H7 (cell line): Measurements from ENCODE around the gene RYR1. TPM values are rescaled to one million over a fixed set of nuclear protein-coding genes. Genes with fewer than 3 reads are reported as not detected.
A peak's percentile ranks its signal among the peaks of the same experiment; 100 is the strongest.
"Not testable (repeated sequence)": the region's sequence is repeated elsewhere in the genome, so short reads cannot be mapped to it uniquely, and the experiment has no call there.

Source experiments
- DNase-seq: peaks from one replicate; pipeline ENCODE4 v3.0.0; 2012
- H3K27me3 ChIP-seq: 2 replicates; pipeline ENCODE4 v1.6.0; 2011; ENCODE audit warnings: mild to moderate bottlenecking, low read length; ENCODE audit not compliant: control insufficient read depth, insufficient read depth
- H3K36me3 ChIP-seq: replicated peaks from 2 replicates; pipeline ENCODE4 v1.5.1; 2011; ENCODE audit warnings: low read length; ENCODE audit not compliant: control insufficient read depth, insufficient read depth
- H3K4me3 ChIP-seq: 2 replicates; pipeline ENCODE4 v1.5.1; 2011; ENCODE audit warnings: low read depth, mild to moderate bottlenecking, control low read depth, low read length, moderate library complexity; ENCODE audit not compliant: insufficient read depth
- total RNA-seq: library from RNA; depleted of rRNA; stranded (reverse); fragments of >200 nt; shearing (Covaris generic); gene quantifications from 2 replicates; pipeline ENCODE4 v1.2.3, GENCODE V29; 2014

Gene RYR1
- total RNA-seq, 1 experiment from 2014 or later, result 17.9 TPM

DNA sequence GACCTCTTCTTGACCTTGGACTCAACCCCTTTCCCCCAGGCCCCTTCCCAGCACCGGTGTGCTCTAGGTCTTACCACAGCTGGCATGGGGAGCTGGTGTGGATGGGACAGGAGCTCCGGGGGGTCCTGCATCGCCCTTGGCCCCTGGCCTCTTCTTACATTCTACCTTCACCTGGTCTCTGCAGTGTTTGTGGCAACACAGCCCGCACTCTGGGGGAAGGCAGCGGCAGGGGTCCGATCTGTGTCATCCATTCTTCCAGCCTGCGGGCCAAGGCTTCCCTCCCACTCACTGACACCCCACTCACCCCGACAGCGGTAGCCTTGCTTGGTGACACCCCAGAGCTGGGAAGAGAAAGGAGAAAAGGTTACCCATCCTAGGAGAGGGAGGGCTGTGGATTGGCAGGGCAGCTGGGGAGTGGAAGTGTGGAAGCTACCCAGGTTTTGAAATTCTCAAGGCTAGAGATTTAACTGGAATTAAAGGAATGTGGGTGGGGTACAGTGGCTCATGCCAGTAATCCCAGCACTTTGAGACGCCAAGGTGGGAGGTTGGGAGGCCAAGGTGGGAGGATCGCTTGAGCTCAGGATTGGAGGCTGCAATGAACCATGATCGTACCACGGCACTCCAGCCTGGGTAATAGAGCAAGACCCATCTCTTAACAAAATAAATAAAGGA is 22.3 kb upstream of the RYR1 start:
- Histone ChIP-seq H3K4me3 (no peak overlapping the region), H3K36me3 (no peaks in the 10 kb centered on the region; the same call in 1 of the 2 replicates), H3K27me3 (no peaks in the 10 kb centered on the region)
- DNase-seq, result no peak

DNA sequence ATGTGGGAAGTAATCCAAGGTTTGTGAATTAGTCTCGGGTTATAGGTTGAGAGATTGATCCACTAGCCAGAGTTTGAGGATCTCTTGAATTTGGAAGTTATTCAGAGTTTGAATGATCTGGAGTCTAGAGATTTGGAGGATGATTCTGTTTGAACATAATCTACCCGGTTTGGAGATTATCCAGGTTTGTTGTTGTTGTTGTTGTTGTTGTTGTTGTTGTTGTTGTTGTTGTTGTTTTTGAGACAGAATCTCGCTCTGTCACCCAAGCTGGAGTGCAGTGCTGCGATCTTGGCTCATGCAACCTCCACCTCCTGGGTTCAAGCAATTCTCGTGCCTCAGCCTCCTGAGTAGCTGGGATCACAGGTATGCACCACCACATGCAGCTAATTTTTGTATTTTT is 21.6 kb upstream of the RYR1 start:
- not testable (repeated sequence) for DNase-seq, H3K36me3 ChIP-seq, H3K27me3 ChIP-seq, H3K4me3 ChIP-seq

DNA sequence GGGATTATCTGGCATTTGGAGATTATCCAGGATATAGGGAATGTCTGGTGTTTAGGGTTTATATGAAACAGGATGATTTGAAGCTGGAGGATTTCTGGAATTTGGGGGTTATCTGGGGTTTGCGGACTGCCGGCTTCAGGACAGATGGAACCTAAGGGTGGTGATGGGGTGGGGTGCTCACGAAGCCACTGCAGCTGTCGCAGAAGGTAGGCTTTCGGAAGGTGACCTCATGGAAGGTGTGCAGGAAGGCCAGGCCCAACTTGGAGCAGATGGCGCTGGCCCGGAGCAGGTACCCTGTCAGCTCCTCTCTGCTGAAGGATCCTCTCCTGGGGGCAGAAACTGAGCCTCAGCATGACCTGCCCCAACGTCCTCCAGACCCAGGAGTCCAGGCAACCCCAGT is 21.0 kb upstream of the RYR1 start:
- Histone ChIP-seq H3K36me3 (no peaks in the 10 kb centered on the region), H3K27me3 (no peaks in the 10 kb centered on the region; the same call in 1 of the 2 replicates), H3K4me3 (no peak overlapping the region)
- DNase-seq, result no peak

DNA sequence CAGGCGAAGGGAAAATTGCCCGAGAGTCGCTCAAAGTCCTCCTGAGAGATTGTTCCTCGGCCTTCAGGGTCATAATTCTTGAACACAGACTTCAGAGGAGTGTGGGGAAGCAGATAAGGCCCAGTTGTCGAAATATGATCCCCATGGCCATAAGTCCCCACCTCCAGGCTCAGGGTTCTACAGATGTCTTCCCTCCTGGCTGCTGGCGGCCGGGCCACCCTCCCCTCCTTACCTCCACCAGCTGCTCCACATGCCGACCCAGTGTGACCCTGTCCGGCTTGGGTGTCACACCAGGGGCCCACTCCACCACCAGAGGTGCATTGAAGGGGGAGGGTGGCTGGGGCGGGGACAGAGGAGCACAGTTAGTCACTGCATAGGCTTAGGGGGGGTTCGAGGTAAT is 20.5 kb upstream of the RYR1 start:
- Histone ChIP-seq H3K36me3 (no peaks in the 10 kb centered on the region), H3K27me3 (no peaks in the 10 kb centered on the region; the same call in 1 of the 2 replicates), H3K4me3 (no peak overlapping the region)
- DNase-seq, result no peak

DNA sequence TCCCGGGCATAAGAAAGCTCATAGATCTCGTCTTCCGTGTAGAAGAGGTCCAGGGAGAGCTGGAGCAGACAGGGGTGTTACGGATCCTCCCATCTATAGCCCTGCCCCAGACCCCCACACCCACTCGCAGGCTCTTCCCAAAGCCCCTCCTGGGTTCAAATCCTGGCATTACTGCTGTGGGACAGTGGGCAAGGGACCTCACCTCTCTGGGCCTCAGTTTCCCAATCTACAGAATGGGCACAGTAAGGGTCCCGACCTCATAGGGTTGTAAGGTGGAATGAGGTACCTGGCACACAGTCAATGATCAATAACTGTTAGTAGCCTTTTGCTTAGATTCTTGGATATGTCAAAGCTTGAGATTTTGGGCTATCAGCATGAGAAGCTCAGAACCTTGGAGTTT is 20.1 kb upstream of the RYR1 start:
- Histone ChIP-seq H3K36me3 (no peaks in the 10 kb centered on the region), H3K27me3 (peaks cover 2% of the 10 kb centered on the region; the same call in 1 of the 2 replicates), H3K4me3 (no peak overlapping the region)
- DNase-seq, result no peak

DNA sequence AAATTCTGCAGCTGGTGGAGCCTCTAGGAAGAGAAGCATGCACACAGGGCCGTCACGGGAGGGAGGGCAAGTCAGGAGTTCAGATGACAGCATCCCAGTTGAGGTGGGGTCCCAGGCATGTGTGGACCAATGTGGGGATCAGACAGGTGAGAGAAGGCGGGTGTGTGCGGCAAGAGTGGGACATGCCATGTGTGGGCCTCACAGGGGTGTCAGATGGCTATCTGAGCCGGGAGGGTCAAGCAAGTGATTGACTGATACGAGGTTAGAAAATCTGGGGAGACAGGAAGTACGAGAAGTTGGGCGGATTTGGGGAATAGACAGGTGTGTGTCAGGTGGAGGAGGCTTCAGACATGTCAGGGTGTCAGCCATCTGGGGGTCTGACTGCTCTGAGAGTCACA is 16.3 kb upstream of the RYR1 start:
- H3K27me3 ChIP-seq, result peaks cover 7% of the 10 kb centered on the region; the same call in 1 of the 2 replicates
- H3K36me3 ChIP-seq, result no peaks in the 10 kb centered on the region
- peak; percentile 26 for DNase-seq
- peak overlapping the region; percentile 54; the same call in 1 of the 2 replicates for H3K4me3 ChIP-seq

DNA sequence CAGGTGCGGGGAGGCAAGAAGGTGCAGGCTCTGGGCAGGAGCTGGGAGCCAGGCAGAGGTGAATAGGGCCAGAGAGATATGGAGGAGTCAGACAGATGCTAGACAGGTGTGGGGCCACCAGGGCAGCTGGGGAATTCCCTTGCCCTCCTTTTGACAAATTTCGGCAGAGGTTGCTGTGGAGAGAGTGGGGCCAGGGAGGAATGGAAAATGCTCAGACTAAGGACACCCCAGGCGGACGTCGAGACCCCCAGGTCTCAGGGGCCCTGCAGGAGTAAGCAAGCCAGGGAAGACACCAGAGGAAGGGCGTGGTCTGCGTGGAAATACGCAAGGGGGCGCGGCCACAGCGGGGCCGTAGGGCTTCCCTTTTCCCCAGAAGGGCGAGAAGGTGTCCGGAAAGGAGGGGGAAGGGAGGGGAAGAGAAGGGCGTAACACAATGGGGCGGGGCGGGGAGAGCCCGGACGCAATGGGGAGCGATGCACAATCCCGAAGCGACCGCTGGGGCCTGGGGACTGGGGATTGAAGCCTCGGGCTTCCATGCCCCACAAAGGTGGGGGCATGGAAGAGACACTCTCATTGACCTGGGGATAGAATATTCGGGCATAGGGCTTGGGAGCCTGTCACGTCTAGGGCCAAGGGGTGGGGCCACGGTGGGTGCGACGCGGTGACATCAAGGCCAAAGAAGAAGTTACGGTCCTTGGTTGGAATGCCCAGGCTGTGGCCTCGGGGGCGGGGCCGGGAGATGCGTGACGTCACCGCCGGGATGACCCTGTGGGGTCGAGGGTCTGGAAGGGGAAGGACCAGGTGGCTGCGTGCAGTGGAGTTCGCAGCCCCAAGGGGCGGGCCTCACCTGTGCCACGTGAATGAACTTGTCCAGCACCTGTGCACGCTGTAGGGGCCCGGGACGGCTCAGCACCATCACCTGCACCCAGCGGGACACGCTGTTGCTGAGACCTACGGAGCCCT is 15.7 kb upstream of the RYR1 start:
- peak overlapping the region; percentile 54 for H3K4me3 ChIP-seq
- H3K27me3 ChIP-seq, result peaks cover 7% of the 10 kb centered on the region; the same call in 1 of the 2 replicates
- peak; percentile 96 for DNase-seq
- no peaks in the 10 kb centered on the region for H3K36me3 ChIP-seq

DNA sequence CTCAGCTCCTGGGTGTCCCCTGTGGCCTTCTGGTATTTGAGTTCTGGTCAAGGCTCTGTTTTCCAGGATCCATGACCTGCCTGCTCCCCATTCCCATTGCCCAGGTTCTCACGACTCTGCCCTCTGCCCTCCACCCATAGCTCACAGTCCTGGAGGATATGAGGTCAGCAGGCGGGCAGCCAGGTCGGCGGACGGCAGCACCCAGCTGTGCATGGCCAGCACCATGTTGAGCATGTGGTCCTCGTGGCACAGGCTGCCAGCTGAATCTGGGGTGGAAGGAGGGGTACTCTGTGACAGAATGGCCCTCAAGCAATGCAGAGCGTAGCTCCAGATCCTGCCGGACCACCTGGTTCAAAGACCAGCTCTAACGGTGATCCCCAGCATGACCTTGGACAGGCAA is 12.6 kb upstream of the RYR1 start:
- H3K36me3 ChIP-seq, result no peaks in the 10 kb centered on the region
- no peak overlapping the region for H3K4me3 ChIP-seq
- peak; percentile 32 for DNase-seq
- H3K27me3 ChIP-seq, result peaks cover 7% of the 10 kb centered on the region; the same call in 1 of the 2 replicates

DNA sequence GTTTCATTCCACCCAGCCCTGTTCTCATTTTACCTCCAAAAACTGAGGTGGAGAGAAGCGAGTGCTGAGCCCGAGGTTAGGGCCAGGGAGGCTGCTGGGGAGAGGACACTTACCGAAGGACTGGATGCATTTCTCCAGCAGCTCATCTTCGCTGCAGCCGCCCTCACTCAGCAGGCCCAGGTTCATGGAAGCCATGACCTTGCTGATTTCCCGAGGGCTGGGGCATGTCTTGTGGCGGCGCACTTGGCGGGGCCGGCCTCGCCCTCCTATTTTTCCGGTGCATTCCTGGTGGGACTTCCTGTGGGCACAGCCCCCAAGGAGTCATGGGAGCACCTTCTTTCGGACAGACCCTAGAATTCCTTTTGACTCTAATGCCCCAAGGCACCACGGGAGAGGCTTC is 11.6 kb upstream of the RYR1 start:
- Histone ChIP-seq H3K4me3 (no peak overlapping the region), H3K27me3 (peaks cover 7% of the 10 kb centered on the region; the same call in 1 of the 2 replicates), H3K36me3 (no peaks in the 10 kb centered on the region)
- peak; percentile 55 for DNase-seq

DNA sequence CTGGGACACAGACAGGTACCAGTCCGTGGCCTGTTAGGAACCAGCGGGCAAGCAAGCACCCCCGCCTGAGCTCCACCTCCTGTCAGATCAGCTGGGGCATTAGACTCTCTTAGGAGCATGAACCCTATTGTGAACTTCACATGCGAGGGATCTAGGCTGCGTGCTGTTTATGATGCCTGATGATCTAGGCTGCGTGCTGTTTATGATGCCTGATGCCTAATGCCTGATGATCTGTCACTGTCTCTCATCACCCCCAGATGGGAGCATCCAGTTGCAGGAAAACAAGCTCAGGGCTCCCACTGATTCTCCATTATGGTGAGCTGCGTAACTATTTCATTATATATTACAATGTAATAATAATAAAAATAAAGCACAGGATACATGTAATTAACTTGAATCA is 11.1 kb upstream of the RYR1 start:
- Histone ChIP-seq H3K4me3 (no peak overlapping the region), H3K36me3 (no peaks in the 10 kb centered on the region), H3K27me3 (peaks cover 7% of the 10 kb centered on the region; the same call in 1 of the 2 replicates)
- no peak for DNase-seq

DNA sequence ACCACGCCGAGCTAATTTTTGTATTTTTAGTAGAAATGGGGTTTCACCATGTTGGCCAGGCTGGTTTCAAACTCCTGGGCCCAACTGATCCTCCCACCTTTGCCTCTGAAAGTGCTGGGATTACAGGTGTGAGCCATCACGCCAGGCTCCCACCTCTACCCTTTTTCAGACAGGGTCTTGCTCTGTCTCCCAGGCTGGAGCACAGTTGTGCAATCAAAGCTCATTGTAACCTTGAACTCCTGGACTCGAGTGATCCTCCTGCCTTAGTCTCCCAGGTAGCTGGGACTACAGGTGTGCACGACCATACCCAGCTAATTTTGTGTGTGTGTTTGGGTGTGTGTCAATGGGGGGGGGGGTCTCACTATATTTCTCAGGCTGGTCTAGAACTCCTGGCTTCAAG is 9.2 kb upstream of the RYR1 start:
- Histone ChIP-seq H3K4me3 (no peak overlapping the region), H3K27me3 (no peaks in the 10 kb centered on the region; the same call in 1 of the 2 replicates), H3K36me3 (no peaks in the 10 kb centered on the region)
- no peak for DNase-seq

DNA sequence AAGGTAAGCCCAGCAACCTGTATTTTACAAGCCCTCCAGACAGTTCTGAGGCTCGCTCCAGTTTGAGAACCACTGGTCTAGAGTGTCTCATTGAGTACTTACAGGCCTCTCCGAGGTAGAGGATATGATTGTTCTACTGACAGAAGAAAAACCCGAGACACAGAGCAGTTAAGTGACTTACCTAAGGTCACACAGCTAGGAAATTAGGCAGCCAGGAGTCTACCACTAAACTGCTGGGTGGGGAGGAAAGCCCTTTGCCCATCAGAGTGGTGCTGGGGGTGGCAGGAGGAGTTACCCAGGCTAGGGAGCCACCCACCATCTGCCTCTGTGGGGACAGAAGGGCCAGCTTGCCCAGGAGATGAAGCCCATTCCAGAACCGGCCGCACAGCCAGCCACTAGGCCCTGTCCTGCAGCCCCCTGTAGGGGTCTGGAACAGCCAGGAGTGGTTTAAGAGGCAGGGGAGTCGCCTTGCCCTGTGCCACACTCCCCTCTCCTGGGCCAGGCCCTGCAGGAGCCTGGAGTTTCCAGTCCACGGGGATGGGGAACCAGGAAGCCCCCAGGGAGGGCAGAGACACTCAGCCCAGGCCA is 8.2 kb upstream of the RYR1 start:
- Histone ChIP-seq H3K4me3 (peak overlapping the region; percentile 11; the same call in 1 of the 2 replicates), H3K27me3 (no peaks in the 10 kb centered on the region), H3K36me3 (no peaks in the 10 kb centered on the region)
- peak; percentile 65 for DNase-seq

DNA sequence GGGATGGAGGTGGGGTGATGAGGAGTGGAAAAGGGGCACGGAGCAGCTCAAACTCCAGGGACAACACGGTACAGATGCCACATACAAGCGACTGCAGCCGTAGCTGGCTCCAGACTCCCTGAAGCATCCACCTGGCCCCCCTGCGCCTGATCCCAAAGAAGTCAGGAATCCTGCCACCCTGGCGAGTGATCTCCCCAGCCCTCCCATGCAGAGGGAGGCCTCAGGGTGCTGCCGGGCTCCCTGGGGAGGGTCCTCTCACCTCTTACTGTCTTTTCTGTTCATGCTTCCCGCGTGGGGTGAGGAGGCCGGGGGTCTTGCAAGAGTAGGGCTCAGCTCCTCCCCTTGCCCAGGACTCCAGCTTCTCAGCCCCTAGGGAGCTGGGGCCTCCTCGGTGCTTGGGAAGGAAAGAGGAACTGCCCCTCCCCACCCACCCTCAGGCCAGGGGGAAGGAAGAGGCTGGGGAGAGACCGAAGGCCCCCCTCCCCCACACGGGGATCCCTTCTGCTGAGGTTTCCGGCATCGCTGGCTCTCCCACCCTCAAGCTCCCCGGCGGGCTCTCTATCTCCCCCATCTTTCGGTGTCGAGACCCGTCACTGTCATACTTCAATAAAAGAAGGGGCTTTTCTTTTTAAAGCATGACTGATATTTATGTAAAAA is 7.6 kb upstream of the RYR1 start, which contains the start of gene RASGRP4:
TSS of gene RASGRP4 (minus strand) at position 410 of the 657 bp plus-strand sequence. CDS start at position 282, 128 bp downstream.
- H3K4me3 ChIP-seq, result peak within 1 kb of the TSS; percentile 11; the same call in 1 of the 2 replicates
- DNase-seq, result peak; percentile 85
- no peaks in the 10 kb centered on the region for H3K27me3 ChIP-seq
- H3K36me3 ChIP-seq, result no peaks in the 10 kb centered on the region
